Mesenchymal stem cell (in vitro differentiated cells and primary cell): Measurements from ENCODE around the gene NRXN3.
A peak's percentile ranks its signal among the peaks of the same experiment; 100 is the strongest.

ENCODE experiments used
- DNase-seq: peaks from one replicate; pipeline ENCODE4 v3.0.0-alpha.2; 2013
- H2AFZ ChIP-seq: one replicate; pipeline ENCODE4 v1.6.1; 2013; ENCODE audit warnings: low read depth, mild to moderate bottlenecking, control low read depth, inconsistent platforms, low read length, moderate library complexity
- H2AK5ac ChIP-seq: 2 replicates; pipeline ENCODE4 v1.6.1; 2013; ENCODE audit warnings: low read length, moderate library complexity, mild to moderate bottlenecking, inconsistent platforms; ENCODE audit not compliant: severe bottlenecking
- H2BK120ac ChIP-seq: one replicate; pipeline ENCODE4 v1.6.1; 2013; ENCODE audit warnings: low read depth, mild to moderate bottlenecking, inconsistent platforms, low read length, moderate library complexity
- H2BK12ac ChIP-seq, 2 experiments: one replicate each; pipeline ENCODE4 v1.6.1; 2013; ENCODE audit warnings: inconsistent platforms in 2 of 2, low read length in 2 of 2, mild to moderate bottlenecking in 2 of 2, moderate library complexity in 2 of 2, control low read depth in 1 of 2
- H2BK15ac ChIP-seq: one replicate; pipeline ENCODE4 v1.6.1; 2013; ENCODE audit warnings: mild to moderate bottlenecking, low read depth, inconsistent platforms; ENCODE audit not compliant: poor library complexity, severe bottlenecking
- H2BK5ac ChIP-seq: 2 replicates; pipeline ENCODE4 v1.6.1; 2013; ENCODE audit warnings: low read depth, mild to moderate bottlenecking, low read length, control low read depth, inconsistent platforms; ENCODE audit not compliant: poor library complexity, severe bottlenecking
- H3K14ac ChIP-seq, 2 experiments: one replicate each; pipeline ENCODE4 v1.6.1; 2013; ENCODE audit warnings: inconsistent platforms in 2 of 2, low read length in 2 of 2, control low read depth in 1 of 2, mild to moderate bottlenecking in 1 of 2, moderate library complexity in 1 of 2
- H3K18ac ChIP-seq, 2 experiments: one replicate each; pipeline ENCODE4 v1.6.1; 2013; ENCODE audit warnings: inconsistent platforms in 2 of 2, low read length in 2 of 2, control low read depth in 1 of 2, low read depth in 1 of 2, mild to moderate bottlenecking in 1 of 2
- H3K23ac ChIP-seq, 2 experiments: one replicate each; pipeline ENCODE4 v1.6.1; 2013; ENCODE audit warnings: inconsistent platforms in 2 of 2, low read length in 2 of 2, mild to moderate bottlenecking in 2 of 2, moderate library complexity in 2 of 2, control low read depth in 1 of 2
- H3K27ac ChIP-seq: 2 replicates; pipeline ENCODE4 v1.5.1; 2013; ENCODE audit warnings: mild to moderate bottlenecking, moderate library complexity, low read length, control low read depth, inconsistent platforms; ENCODE audit not compliant: poor library complexity, severe bottlenecking
- H3K27me3 ChIP-seq, 2 experiments: 2 replicates each; pipeline versions ENCODE4 v1.6.1 to v1.7.0; 2013; ENCODE audit warnings: low read length in 2 of 2, mild to moderate bottlenecking in 2 of 2, moderate library complexity in 2 of 2, control low read depth in 1 of 2, inconsistent platforms in 1 of 2; ENCODE audit not compliant: control insufficient read depth in 1 of 2, insufficient read depth in 1 of 2
- H3K36me3 ChIP-seq, 2 experiments: 2 replicates each; pipeline versions ENCODE4 v1.6.1 to v1.7.0; 2013; ENCODE audit warnings: low read length in 2 of 2, control low read depth in 1 of 2, inconsistent platforms in 1 of 2, low read depth in 1 of 2, mild to moderate bottlenecking in 1 of 2; ENCODE audit not compliant: insufficient read depth in 2 of 2, control insufficient read depth in 1 of 2
- H3K4ac ChIP-seq, 2 experiments: one replicate each; pipeline ENCODE4 v1.6.1; 2013; ENCODE audit warnings: inconsistent platforms in 2 of 2, low read length in 2 of 2, mild to moderate bottlenecking in 2 of 2, moderate library complexity in 2 of 2, control low read depth in 1 of 2, low read depth in 1 of 2
- H3K4me1 ChIP-seq: 2 replicates; pipeline ENCODE4 v1.6.1; 2013; ENCODE audit warnings: low read depth, low read length, control low read depth; ENCODE audit not compliant: control insufficient read depth, insufficient read depth
- H3K4me2 ChIP-seq: 2 replicates; pipeline ENCODE4 v1.6.1; 2013; ENCODE audit warnings: low read length, mild to moderate bottlenecking, inconsistent platforms; ENCODE audit not compliant: poor library complexity, severe bottlenecking
- H3K4me3 ChIP-seq, 2 experiments: 2 replicates each; pipeline versions ENCODE4 v1.5.1 to v1.7.0; 2013; ENCODE audit warnings: low read length in 2 of 2, mild to moderate bottlenecking in 2 of 2, control low read depth in 1 of 2, low read depth in 1 of 2; ENCODE audit not compliant: insufficient read depth in 1 of 2
- H3K79me1 ChIP-seq: replicated peaks from 2 replicates; pipeline ENCODE4 v1.6.1; 2013; ENCODE audit warnings: mild to moderate bottlenecking, control low read depth, low read length, inconsistent platforms; ENCODE audit not compliant: poor library complexity, severe bottlenecking
- H3K9ac ChIP-seq: 2 replicates; pipeline ENCODE4 v1.7.0; 2013; ENCODE audit warnings: mild to moderate bottlenecking, low read length, moderate library complexity
- H3K9me3 ChIP-seq: 2 replicates; pipeline ENCODE4 v1.7.0; 2013; ENCODE audit warnings: mild to moderate bottlenecking, low read length; ENCODE audit not compliant: control insufficient read depth
- H4K8ac ChIP-seq: one replicate; pipeline ENCODE4 v1.6.1; 2013; ENCODE audit warnings: inconsistent platforms, mild to moderate bottlenecking, low read length, moderate library complexity
- H4K91ac ChIP-seq: one replicate; pipeline ENCODE4 v1.6.1; 2013; ENCODE audit warnings: mild to moderate bottlenecking, low read length, inconsistent platforms
- WGBS: methylation state at CpG from one replicate; pipeline ENCODE4 v1.1.7; 2013; ENCODE audit warnings: mixed read lengths; 5-methylcytosine and 5-hydroxymethylcytosine counted together

Gene NRXN3

GRCh38 chr14:79418649-79419415 is 1248.7 kb downstream of the NRXN3 start:
- Histone ChIP-seq H3K4ac (no peak overlapping the region), H3K27me3 (no peaks in the 10 kb centered on the region), H3K27ac (no peak overlapping the region), H3K79me1 (no peaks in the 10 kb centered on the region), H3K36me3 (no peaks in the 10 kb centered on the region), H3K9me3 (no peaks in the 10 kb centered on the region), H3K4me3 (no peak overlapping the region), H2BK15ac (no peak overlapping the region), H2BK120ac (no peak overlapping the region), H3K4me2 (no peak overlapping the region), H3K18ac (peak overlapping the region in 1 of 2 experiments; percentile 21), H3K14ac (no peak overlapping the region), H2BK12ac (no peak overlapping the region), H2AFZ (no peak overlapping the region), H3K9ac (no peak overlapping the region), H4K91ac (no peak overlapping the region), H2AK5ac (no peak overlapping the region), H4K8ac (no peak overlapping the region), H3K23ac (no peak overlapping the region), H2BK5ac (no peak overlapping the region), H3K4me1 (no peaks in the 10 kb centered on the region)
- 77% methylated on average over 4 of the region's 5 CpGs for WGBS
- no peak for DNase-seq

DNA sequence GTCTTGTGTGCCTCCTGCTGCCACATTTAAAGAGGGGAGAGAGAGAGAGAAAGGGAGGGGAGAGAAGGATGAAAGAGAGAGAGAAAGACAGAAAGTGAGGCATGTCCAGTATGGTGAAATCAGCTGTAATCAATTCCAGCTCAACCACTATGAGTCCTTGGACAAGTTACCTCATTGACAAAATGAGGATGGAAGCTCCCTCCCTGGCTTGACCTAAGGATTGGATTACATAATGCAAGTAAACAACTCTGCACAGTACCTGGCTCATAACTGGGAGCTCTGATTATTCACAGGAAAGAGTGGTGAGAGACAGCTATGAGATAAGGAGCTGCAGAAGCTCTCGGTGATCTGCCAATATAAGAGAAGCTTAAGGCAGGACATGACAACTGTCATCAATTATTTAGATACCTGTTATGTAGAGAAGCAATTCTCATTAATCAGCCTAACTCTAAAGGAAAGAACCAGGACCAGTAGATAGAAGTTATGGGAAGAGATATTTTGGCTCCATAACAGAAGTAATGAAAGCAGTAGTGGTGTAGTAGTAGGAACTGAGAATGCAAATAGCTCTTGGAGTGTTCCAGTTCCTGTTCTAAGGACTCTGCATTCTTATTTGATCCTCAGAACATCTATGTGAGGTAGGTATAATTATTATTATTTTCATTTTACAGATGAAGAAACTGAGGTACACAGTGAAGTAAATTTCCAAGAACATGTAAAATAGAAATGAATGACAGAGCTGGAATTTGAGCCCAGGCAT is 1249.6 kb downstream of the NRXN3 start:
- Histone ChIP-seq H2BK15ac (no peak overlapping the region), H3K14ac (no peak overlapping the region), H2AK5ac (no peak overlapping the region), H3K4me2 (no peak overlapping the region), H4K91ac (no peak overlapping the region), H3K4me3 (no peak overlapping the region), H3K36me3 (no peaks in the 10 kb centered on the region), H2BK5ac (no peak overlapping the region), H2AFZ (no peak overlapping the region), H3K4ac (no peak overlapping the region), H3K9me3 (no peaks in the 10 kb centered on the region), H2BK12ac (no peak overlapping the region), H4K8ac (no peak overlapping the region), H3K27me3 (no peaks in the 10 kb centered on the region), H3K27ac (no peak overlapping the region), H3K23ac (no peak overlapping the region), H3K79me1 (no peaks in the 10 kb centered on the region), H3K9ac (no peak overlapping the region), H3K4me1 (no peaks in the 10 kb centered on the region), H3K18ac (no peak overlapping the region), H2BK120ac (no peak overlapping the region)
- no peak for DNase-seq
- WGBS: 100% methylated on average over 1 of the region's 1 CpG

DNA sequence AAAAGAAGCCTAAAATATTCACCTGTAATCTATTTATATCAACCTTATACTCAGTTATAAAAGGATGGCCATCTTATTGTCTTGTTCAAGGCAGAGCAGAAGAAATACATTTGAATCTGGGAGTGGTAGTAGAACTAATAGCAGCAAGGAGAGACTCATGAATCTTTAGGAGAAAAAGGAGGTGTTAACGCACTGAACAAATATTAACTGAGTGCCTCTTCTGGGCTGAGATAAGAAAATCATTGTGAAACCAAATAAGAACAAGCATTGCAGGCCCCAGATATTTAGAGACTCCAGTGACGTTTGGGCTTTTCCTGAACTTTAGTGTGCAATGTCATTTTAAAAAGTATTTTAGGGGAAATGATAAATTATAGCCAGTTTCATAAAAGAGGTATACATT is 1250.6 kb downstream of the NRXN3 start:
- H3K4ac ChIP-seq: no peak overlapping the region
- no peak overlapping the region for H4K91ac ChIP-seq
- H3K4me1 ChIP-seq: no peaks in the 10 kb centered on the region
- H3K27me3 ChIP-seq: no peaks in the 10 kb centered on the region
- no peak overlapping the region for H2BK120ac ChIP-seq
- no peak overlapping the region for H3K18ac ChIP-seq
- no peaks in the 10 kb centered on the region for H3K36me3 ChIP-seq
- no peak overlapping the region for H3K4me2 ChIP-seq
- no peak overlapping the region for H2AFZ ChIP-seq
- 88% methylated on average over 1 of the region's 2 CpGs for WGBS
- no peak overlapping the region for H2BK12ac ChIP-seq
- no peak overlapping the region for H2AK5ac ChIP-seq
- no peaks in the 10 kb centered on the region for H3K9me3 ChIP-seq
- H2BK15ac ChIP-seq: no peak overlapping the region
- no peak for DNase-seq
- H3K27ac ChIP-seq: no peak overlapping the region
- no peak overlapping the region for H3K4me3 ChIP-seq
- no peak overlapping the region for H3K14ac ChIP-seq
- H2BK5ac ChIP-seq: no peak overlapping the region
- no peak overlapping the region for H3K23ac ChIP-seq
- no peak overlapping the region for H4K8ac ChIP-seq
- no peak overlapping the region for H3K9ac ChIP-seq
- H3K79me1 ChIP-seq: no peaks in the 10 kb centered on the region

DNA sequence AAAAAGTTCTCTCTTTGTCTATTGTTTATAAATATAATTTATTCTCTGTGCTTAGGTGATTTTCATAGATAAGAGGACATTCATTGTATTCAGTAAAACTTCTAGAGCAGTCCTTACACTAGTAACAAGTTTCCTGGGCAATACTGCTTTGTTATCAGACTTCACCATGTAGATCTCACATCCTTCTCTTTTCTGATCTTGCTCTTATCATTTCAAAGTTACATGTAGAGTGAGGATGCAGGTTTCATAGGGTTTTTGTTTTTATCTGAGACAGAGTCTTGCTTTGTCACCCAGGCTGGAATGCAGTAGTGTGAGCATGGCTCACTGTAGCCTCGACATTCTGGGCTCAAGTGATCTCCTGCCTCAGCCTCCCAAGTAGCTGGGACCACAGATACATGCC is 1251.6 kb downstream of the NRXN3 start:
- H3K14ac ChIP-seq: no peak overlapping the region
- no peak overlapping the region for H3K4me2 ChIP-seq
- DNase-seq: no peak
- H3K27ac ChIP-seq: no peak overlapping the region
- no CpG with 5 or more reads among the region's 1 CpG for WGBS
- no peak overlapping the region for H4K8ac ChIP-seq
- no peak overlapping the region for H2BK5ac ChIP-seq
- no peaks in the 10 kb centered on the region for H3K9me3 ChIP-seq
- H2AK5ac ChIP-seq: no peak overlapping the region
- no peaks in the 10 kb centered on the region for H3K27me3 ChIP-seq
- no peak overlapping the region for H2BK12ac ChIP-seq
- H3K9ac ChIP-seq: no peak overlapping the region
- H4K91ac ChIP-seq: no peak overlapping the region
- no peak overlapping the region for H3K4me3 ChIP-seq
- H3K23ac ChIP-seq: no peak overlapping the region
- no peak overlapping the region for H3K4ac ChIP-seq
- no peaks in the 10 kb centered on the region for H3K79me1 ChIP-seq
- H2BK120ac ChIP-seq: no peak overlapping the region
- no peaks in the 10 kb centered on the region for H3K4me1 ChIP-seq
- H3K18ac ChIP-seq: no peak overlapping the region
- H2BK15ac ChIP-seq: no peak overlapping the region
- H2AFZ ChIP-seq: no peak overlapping the region
- no peaks in the 10 kb centered on the region for H3K36me3 ChIP-seq
